Breast epithelium (tissue), 3 donors: ENCODE measurements around the gene DNAJB8.
A peak's percentile ranks its signal among the peaks of the same experiment; 100 is the strongest.

Experiments used
- POLR2A ChIP-seq: fragments of 450-650 bp; IDR thresholded peaks from one replicate; pipeline ENCODE4 v1.6.1; 2016; ENCODE audit warnings: antibody characterized with exemption, mild to moderate bottlenecking, moderate library complexity
- POLR2AphosphoS5 ChIP-seq, 3 donors: sonication (generic); formaldehyde crosslinking; IDR thresholded peaks; one replicate each; pipeline ENCODE4 v1.6.1; 2017; ENCODE audit warnings: antibody characterized with exemption in 3 of 3
- TF ChIP-seq, protein P1 (sequence below), 3 donors: fragments of 450-650 bp; IDR thresholded peaks; one replicate each; pipeline ENCODE4 v1.5.1; 2016 to 2017; ENCODE audit warnings: antibody characterized with exemption in 3 of 3, mild to moderate bottlenecking in 3 of 3, moderate library complexity in 3 of 3

- no peak for TF ChIP-seq POLR2A
- TF ChIP-seq, protein P1, sequence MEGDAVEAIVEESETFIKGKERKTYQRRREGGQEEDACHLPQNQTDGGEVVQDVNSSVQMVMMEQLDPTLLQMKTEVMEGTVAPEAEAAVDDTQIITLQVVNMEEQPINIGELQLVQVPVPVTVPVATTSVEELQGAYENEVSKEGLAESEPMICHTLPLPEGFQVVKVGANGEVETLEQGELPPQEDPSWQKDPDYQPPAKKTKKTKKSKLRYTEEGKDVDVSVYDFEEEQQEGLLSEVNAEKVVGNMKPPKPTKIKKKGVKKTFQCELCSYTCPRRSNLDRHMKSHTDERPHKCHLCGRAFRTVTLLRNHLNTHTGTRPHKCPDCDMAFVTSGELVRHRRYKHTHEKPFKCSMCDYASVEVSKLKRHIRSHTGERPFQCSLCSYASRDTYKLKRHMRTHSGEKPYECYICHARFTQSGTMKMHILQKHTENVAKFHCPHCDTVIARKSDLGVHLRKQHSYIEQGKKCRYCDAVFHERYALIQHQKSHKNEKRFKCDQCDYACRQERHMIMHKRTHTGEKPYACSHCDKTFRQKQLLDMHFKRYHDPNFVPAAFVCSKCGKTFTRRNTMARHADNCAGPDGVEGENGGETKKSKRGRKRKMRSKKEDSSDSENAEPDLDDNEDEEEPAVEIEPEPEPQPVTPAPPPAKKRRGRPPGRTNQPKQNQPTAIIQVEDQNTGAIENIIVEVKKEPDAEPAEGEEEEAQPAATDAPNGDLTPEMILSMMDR (IDR thresholded peaks at IDR 0.05): peak in 2 of 3 donors; percentile 39 to 48
- no peak for TF ChIP-seq POLR2AphosphoS5 (IDR thresholded peaks at IDR 0.05)
These were observed 30.8 kb upstream of the DNAJB8 start for GRCh38 chr3:128497305-128498126.
